ENCODE data around the gene AMBP.

GRCh38 chr9:114083666-114084065, 5.6 kb upstream of the AMBP start:
- TF ChIP-seq CTCF (IDR thresholded peaks at IDR 0.05) = no peak
- TF ChIP-seq RCOR1 (IDR thresholded peaks at IDR 0.05; ENCODE audit: low read depth, low read length) = no peak

All from A549 (cell line).